RWPE2 (cell line): ENCODE data around the gene RBL1.
"Not testable (repeated sequence)": the region's sequence is repeated elsewhere in the genome, so short reads cannot be mapped to it uniquely, and the experiment has no call there.

Experiments used
- ATAC-seq: fragments of 200-7000 bp; cut with Tn5 transposase; 3 replicates; pipeline ENCODE4 v1.9.1; 2021; ENCODE audit warnings: low read depth
- DNase-seq: peaks from one replicate; pipeline ENCODE4 v3.0.0-alpha.2; 2020; ENCODE audit warnings: low spot score
- H3K27ac ChIP-seq: fragments of 450-650 bp; 2 replicates; pipeline ENCODE4 v1.5.1; 2017; ENCODE audit warnings: mild to moderate bottlenecking; ENCODE audit not compliant: poor library complexity, severe bottlenecking
- H3K27me3 ChIP-seq: fragments of 250-450 bp; sonication (Bioruptor Pico); 2 replicates; pipeline ENCODE4 v1.5.1; 2021; ENCODE audit warnings: mild to moderate bottlenecking, moderate library complexity; ENCODE audit not compliant: insufficient read depth, poor library complexity, severe bottlenecking
- H3K36me3 ChIP-seq: fragments of 250-450 bp; sonication (Bioruptor Pico); 2 replicates; pipeline ENCODE4 v1.5.1; 2020; ENCODE audit warnings: low read depth, mild to moderate bottlenecking, moderate library complexity
- H3K4me1 ChIP-seq: fragments of 250-450 bp; sonication (Bioruptor Pico); 2 replicates; pipeline ENCODE4 v1.5.1; 2021; ENCODE audit warnings: mild to moderate bottlenecking, moderate library complexity; ENCODE audit not compliant: insufficient read depth, poor library complexity, severe bottlenecking
- H3K4me3 ChIP-seq: fragments of 250-450 bp; sonication (Bioruptor Pico); 2 replicates; pipeline ENCODE4 v1.5.1; 2021; ENCODE audit warnings: mild to moderate bottlenecking, moderate library complexity; ENCODE audit not compliant: severe bottlenecking
- H3K9me3 ChIP-seq: fragments of 250-450 bp; sonication (Bioruptor Pico); 2 replicates; pipeline ENCODE4 v1.5.1; 2021; ENCODE audit warnings: mild to moderate bottlenecking, moderate library complexity; ENCODE audit not compliant: severe bottlenecking
- TF ChIP-seq, protein P1 (sequence below): fragments of 450-650 bp; IDR thresholded peaks from one replicate; pipeline ENCODE4 v1.5.1; 2017; ENCODE audit warnings: mild to moderate bottlenecking, moderate library complexity; ENCODE audit not compliant: poor library complexity, severe bottlenecking

The RBL1 gene

GRCh38 chr20:37071481-37071911 lies 24.3 kb downstream of the RBL1 start:
- Histone ChIP-seq H3K4me3 (no peak overlapping the region), H3K27me3 (no peaks in the 10 kb centered on the region), H3K27ac (peak overlapping the region; percentile 42), H3K36me3 (peaks cover 48% of the 10 kb centered on the region), H3K4me1 (peaks cover 15% of the 10 kb centered on the region), H3K9me3 (no peaks in the 10 kb centered on the region)
- TF ChIP-seq, protein P1, sequence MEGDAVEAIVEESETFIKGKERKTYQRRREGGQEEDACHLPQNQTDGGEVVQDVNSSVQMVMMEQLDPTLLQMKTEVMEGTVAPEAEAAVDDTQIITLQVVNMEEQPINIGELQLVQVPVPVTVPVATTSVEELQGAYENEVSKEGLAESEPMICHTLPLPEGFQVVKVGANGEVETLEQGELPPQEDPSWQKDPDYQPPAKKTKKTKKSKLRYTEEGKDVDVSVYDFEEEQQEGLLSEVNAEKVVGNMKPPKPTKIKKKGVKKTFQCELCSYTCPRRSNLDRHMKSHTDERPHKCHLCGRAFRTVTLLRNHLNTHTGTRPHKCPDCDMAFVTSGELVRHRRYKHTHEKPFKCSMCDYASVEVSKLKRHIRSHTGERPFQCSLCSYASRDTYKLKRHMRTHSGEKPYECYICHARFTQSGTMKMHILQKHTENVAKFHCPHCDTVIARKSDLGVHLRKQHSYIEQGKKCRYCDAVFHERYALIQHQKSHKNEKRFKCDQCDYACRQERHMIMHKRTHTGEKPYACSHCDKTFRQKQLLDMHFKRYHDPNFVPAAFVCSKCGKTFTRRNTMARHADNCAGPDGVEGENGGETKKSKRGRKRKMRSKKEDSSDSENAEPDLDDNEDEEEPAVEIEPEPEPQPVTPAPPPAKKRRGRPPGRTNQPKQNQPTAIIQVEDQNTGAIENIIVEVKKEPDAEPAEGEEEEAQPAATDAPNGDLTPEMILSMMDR = no peak
- ATAC-seq (peak; percentile 98), DNase-seq (peak; percentile 90)

DNA sequence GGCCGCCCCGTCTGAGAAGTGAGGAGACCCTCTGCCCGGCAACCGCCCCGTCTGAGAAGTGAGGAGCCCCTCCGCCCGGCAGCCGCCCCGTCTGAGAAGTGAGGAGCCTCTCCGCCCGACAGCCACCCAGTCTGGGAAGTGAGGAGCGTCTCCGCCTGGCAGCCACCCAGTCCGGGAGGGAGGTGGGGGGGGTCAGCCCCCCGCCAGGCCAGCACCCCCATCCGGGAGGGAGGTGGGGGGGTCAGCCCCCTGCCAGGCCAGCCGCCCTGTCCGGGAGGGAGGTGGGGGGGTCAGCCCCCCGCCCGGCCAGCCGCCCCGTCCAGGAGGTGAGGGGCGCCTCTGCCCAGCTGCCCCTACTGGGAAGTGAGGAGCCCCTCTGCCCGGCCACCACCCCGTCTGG lies 26.2 kb downstream of the RBL1 start:
- not testable (repeated sequence) for ATAC-seq, H3K27me3 ChIP-seq, H3K9me3 ChIP-seq, H3K27ac ChIP-seq, DNase-seq, H3K4me3 ChIP-seq
- peaks cover 48% of the 10 kb centered on the region for H3K36me3 ChIP-seq
- peaks cover 15% of the 10 kb centered on the region for H3K4me1 ChIP-seq

DNA sequence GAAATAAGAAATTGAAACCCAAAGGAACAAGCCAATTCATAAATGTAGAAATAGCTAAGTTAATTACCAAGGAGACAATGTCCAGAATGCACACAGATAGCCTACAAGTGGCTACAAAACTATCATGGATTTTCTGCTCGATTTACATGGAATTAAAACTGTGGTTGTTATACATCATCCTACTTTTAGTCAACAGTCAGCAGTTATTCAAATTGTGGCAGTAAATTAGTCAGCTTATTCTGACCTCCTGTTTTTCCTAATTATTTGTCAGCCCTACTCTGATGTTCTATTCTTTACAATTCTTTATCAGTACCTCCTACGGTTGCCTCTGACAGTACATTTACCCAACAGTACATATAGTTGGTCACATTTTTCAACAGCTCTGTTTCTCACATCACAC lies 29.6 kb downstream of the RBL1 start:
- ATAC-seq (no peak), DNase-seq (no peak)
- no peak overlapping the region for H3K27ac ChIP-seq

GRCh38 chr20:37055276-37055675 lies 40.5 kb downstream of the RBL1 start:
- Histone ChIP-seq H3K27me3 (no peaks in the 10 kb centered on the region), H3K36me3 (peaks cover 96% of the 10 kb centered on the region), H3K27ac (no peak overlapping the region), H3K4me1 (no peaks in the 10 kb centered on the region), H3K9me3 (no peaks in the 10 kb centered on the region), H3K4me3 (no peak overlapping the region)
- TF ChIP-seq, protein P1 = no peak
- ATAC-seq = no peak
- DNase-seq = no peak

More for the DNA sequence above, 29.6 kb downstream of the RBL1 start:
- TF ChIP-seq, protein P1 = no peak
- peaks cover 5% of the 10 kb centered on the region for H3K4me1 ChIP-seq
- H3K9me3 ChIP-seq = no peaks in the 10 kb centered on the region
- no peak overlapping the region for H3K4me3 ChIP-seq
- peaks cover 71% of the 10 kb centered on the region for H3K36me3 ChIP-seq
- no peaks in the 10 kb centered on the region for H3K27me3 ChIP-seq

- H3K4me3 ChIP-seq = no peak overlapping the region
- H3K9me3 ChIP-seq = no peaks in the 10 kb centered on the region
- DNase-seq (no peak), ATAC-seq (peak; percentile 27; the same call in 2 of the 3 replicates)
- H3K27ac ChIP-seq = no peak overlapping the region
- H3K36me3 ChIP-seq = peaks cover 91% of the 10 kb centered on the region
- H3K4me1 ChIP-seq = no peaks in the 10 kb centered on the region
- TF ChIP-seq, protein P1 = no peak
- H3K27me3 ChIP-seq = no peaks in the 10 kb centered on the region
Observed at GRCh38 chr20:37053230-37053950, 42.4 kb downstream of the RBL1 start.
